HEK293T (cell line): ENCODE results near the gene SYNE2.

Experiments used
- CTCF ChIA-PET: fragments of 350-600 bp; formaldehyde crosslinking; extraction: SDS; loops from one replicate; lab custom pipeline; 2021; ENCODE audit warnings: antibody characterized with exemption, inconsistent platforms; lab: Yijun Ruan, JAX
- POLR2A ChIA-PET: fragments of 350-600 bp; formaldehyde crosslinking; extraction: SDS; loops from one replicate; lab custom pipeline; 2020; ENCODE audit warnings: antibody characterized with exemption, inconsistent platforms; lab: Yijun Ruan, JAX
- DNase-seq: peaks from one replicate; pipeline ENCODE4 v3.0.0; 2012; ENCODE audit warnings: mixed read lengths; ENCODE audit errors: extremely low spot score
- ARNT ChIP-seq: fragments of 450-650 bp; IDR thresholded peaks from 2 replicates; pipeline ENCODE4 v1.6.1; 2017; ENCODE audit warnings: mild to moderate bottlenecking
- BHLHE40 ChIP-seq: fragments of 450-650 bp; IDR thresholded peaks from 2 replicates; pipeline ENCODE4 v1.6.1; 2016; ENCODE audit warnings: mild to moderate bottlenecking, moderate library complexity, borderline replicate concordance
- CTBP1 ChIP-seq: fragments of 450-650 bp; IDR thresholded peaks from 2 replicates; pipeline ENCODE4 v1.6.1; 2016; ENCODE audit warnings: borderline replicate concordance
- ELF4 ChIP-seq: fragments of 450-650 bp; IDR thresholded peaks from 2 replicates; pipeline ENCODE4 v1.6.1; 2017; ENCODE audit warnings: antibody characterized with exemption
- FOXA1 ChIP-seq: fragments of 450-650 bp; IDR thresholded peaks from 2 replicates; pipeline ENCODE4 v1.6.1; 2016; ENCODE audit warnings: mild to moderate bottlenecking
- FOXK2 ChIP-seq: fragments of 450-650 bp; IDR thresholded peaks from 2 replicates; pipeline ENCODE4 v1.6.1; 2016; ENCODE audit warnings: mild to moderate bottlenecking
- FOXM1 ChIP-seq: fragments of 450-650 bp; IDR thresholded peaks from 2 replicates; pipeline ENCODE4 v1.6.1; 2017; ENCODE audit warnings: mild to moderate bottlenecking, borderline replicate concordance
- HDGF ChIP-seq: fragments of 450-650 bp; IDR thresholded peaks from 2 replicates; pipeline ENCODE4 v1.6.1; 2017; ENCODE audit warnings: antibody characterized with exemption, borderline replicate concordance
- L3MBTL2 ChIP-seq: fragments of 450-650 bp; conservative IDR thresholded peaks from 2 replicates; pipeline ENCODE4 v1.6.1; 2016; ENCODE audit warnings: mild to moderate bottlenecking
- LEF1 ChIP-seq: fragments of 450-650 bp; IDR thresholded peaks from 2 replicates; pipeline ENCODE4 v1.6.1; 2017; ENCODE audit warnings: mild to moderate bottlenecking, borderline replicate concordance
- NFRKB ChIP-seq: fragments of 450-650 bp; IDR thresholded peaks from 2 replicates; pipeline ENCODE4 v1.6.1; 2016; ENCODE audit warnings: mild to moderate bottlenecking, moderate library complexity
- PKNOX1 ChIP-seq: fragments of 450-650 bp; IDR thresholded peaks from 2 replicates; pipeline ENCODE4 v1.6.1; 2016
- SP1 ChIP-seq: fragments of 450-650 bp; IDR thresholded peaks from 2 replicates; pipeline ENCODE4 v1.6.1; 2017
- SUZ12 ChIP-seq: fragments of 450-650 bp; IDR thresholded peaks from 2 replicates; pipeline ENCODE4 v1.6.1; 2016; ENCODE audit warnings: mild to moderate bottlenecking
- TARDBP ChIP-seq: fragments of 450-650 bp; IDR thresholded peaks from 2 replicates; pipeline ENCODE4 v1.6.1; 2016
- ZNF384 ChIP-seq: fragments of 450-650 bp; IDR thresholded peaks from 2 replicates; pipeline ENCODE4 v1.6.1; 2016

Gene SYNE2

DNA sequence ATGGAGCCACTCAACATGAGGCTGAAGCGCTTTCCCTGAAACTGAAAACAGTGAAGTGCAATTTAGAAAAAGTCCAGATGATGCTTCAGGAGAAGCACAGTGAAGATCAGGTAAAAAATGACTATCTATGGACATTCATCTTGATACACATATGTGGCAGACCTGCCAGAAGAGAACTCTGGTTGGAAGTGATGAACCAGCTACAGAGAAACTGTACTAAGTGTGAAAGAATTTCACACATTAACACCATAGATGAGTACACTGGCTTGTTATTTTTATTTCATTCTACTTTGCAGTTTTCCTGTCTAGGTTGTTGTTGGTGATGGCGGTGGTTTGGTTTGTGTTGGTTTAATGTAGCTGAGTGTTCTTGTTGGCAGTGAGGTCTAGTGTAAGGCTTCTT is 266.7 kb downstream of the SYNE2 start:
- DNase-seq, result no peak
- ChIA-PET POLR2A (no interaction called here), CTCF (no interaction called here)
- no peak for TF ChIP-seq ELF4
- no peak for TF ChIP-seq TARDBP
- no peak for TF ChIP-seq L3MBTL2
- TF ChIP-seq FOXA1, result no peak
- TF ChIP-seq CTBP1, result no peak
- no peak for TF ChIP-seq SP1
- no peak for TF ChIP-seq NFRKB

DNA sequence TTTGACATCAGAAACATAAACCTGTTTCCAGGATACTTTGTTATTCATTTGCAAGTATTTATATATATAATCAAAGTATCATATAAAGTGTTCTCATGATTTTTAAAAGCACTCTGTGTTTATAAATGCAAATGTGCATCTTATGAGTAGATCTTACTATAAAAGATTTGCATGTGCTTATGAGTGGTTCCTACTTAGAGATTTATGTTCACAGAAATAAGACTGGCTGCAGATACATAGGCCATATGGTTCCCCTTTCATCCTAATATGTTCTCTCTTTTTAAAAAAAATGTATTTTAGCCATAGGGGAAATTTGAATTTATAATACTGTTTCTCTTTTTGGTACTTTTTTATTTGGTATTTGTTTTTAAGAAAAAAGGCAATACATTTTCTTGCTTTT is 267.2 kb downstream of the SYNE2 start:
- TF ChIP-seq HDGF (no peak), BHLHE40 (no peak), SP1 (no peak), ELF4 (no peak), FOXA1 (no peak), CTBP1 (no peak), TARDBP (no peak), LEF1 (no peak), ARNT (no peak), FOXM1 (no peak), NFRKB (no peak), SUZ12 (no peak), FOXK2 (no peak), L3MBTL2 (no peak), ZNF384 (no peak), PKNOX1 (no peak)
- ChIA-PET POLR2A (no interaction called here), CTCF (no interaction called here)
- no peak for DNase-seq

- no peak for DNase-seq
- ChIA-PET CTCF (interaction anchor here (0.6 kb wide), 1 partner anchor 135 kb away, joined by 3 read pairs; no protein-coding TSS in a partner anchor), POLR2A (no interaction called here)
- TF ChIP-seq CTBP1 (no peak), ARNT (no peak)
These were observed 270.5 kb downstream of the SYNE2 start for GRCh38 chr14:64123241-64123822.

- ChIA-PET POLR2A (no interaction called here), CTCF (no interaction called here)
- TF ChIP-seq NFRKB, result no peak
- no peak for TF ChIP-seq PKNOX1
- TF ChIP-seq ELF4, result no peak
- no peak for TF ChIP-seq ARNT
- no peak for TF ChIP-seq HDGF
- TF ChIP-seq BHLHE40, result no peak
- TF ChIP-seq LEF1, result no peak
- TF ChIP-seq FOXM1, result no peak
- TF ChIP-seq FOXA1, result no peak
- no peak for TF ChIP-seq FOXK2
- no peak for TF ChIP-seq SUZ12
- no peak for TF ChIP-seq TARDBP
- no peak for TF ChIP-seq ZNF384
- TF ChIP-seq CTBP1, result no peak
- no peak for TF ChIP-seq SP1
- no peak for TF ChIP-seq L3MBTL2
These were observed 272.5 kb downstream of the SYNE2 start for GRCh38 chr14:64125270-64125669.

DNA sequence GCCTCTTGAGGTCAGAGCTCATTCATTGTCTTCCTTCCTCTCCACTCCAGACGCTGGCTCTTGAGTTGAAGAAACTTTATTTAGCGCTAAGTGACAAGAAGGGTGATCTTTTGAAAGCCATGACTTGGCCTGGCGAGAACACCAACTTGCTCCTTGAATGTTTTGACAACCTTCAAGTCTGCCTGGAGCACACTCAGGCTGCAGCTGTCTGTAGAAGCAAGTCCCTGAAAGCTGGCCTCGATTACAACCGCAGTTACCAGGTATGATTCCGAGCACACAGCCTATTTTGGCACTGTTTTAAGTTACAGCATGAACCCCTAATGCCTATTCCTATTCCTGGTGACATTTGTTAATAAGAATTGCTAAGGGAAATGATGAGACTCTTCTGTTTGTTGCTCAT is 273.7 kb downstream of the SYNE2 start:
- CTCF ChIA-PET, result no interaction called here
- POLR2A ChIA-PET, result no interaction called here
- DNase-seq, result no peak
- TF ChIP-seq LEF1 (no peak), FOXA1 (no peak), SUZ12 (no peak), ZNF384 (no peak), NFRKB (no peak), TARDBP (no peak)

More at GRCh38 chr14:64125270-64125669, 272.5 kb downstream of the SYNE2 start:
- no peak for DNase-seq

- DNase-seq, result no peak
- TF ChIP-seq BHLHE40, result no peak
- TF ChIP-seq SP1, result no peak
- TF ChIP-seq NFRKB, result no peak
- no peak for TF ChIP-seq ZNF384
- no peak for TF ChIP-seq FOXA1
- TF ChIP-seq HDGF, result no peak
- CTCF ChIA-PET, result interaction anchor here (1.0 to 1.1 kb wide), 4 partner anchors 157 to 166 kb away, joined by 3 to 4 read pairs (median 4); partner anchors contain the start of gene ESR2
- POLR2A ChIA-PET, result no interaction called here
These were observed 285.0 kb downstream of the SYNE2 start for GRCh38 chr14:64137657-64138290.

GRCh38 chr14:64147126-64147790 is 294.5 kb downstream of the SYNE2 start:
- no peak for TF ChIP-seq FOXA1
- TF ChIP-seq HDGF, result no peak
- TF ChIP-seq CTBP1, result no peak
- DNase-seq, result no peak
- CTCF ChIA-PET, result no interaction called here
- POLR2A ChIA-PET, result interaction anchor here (0.6 kb wide), 1 partner anchor 37 kb away, joined by 3 read pairs; no protein-coding TSS in a partner anchor
